Measurements from ENCODE around the gene HEBP2.

DNA sequence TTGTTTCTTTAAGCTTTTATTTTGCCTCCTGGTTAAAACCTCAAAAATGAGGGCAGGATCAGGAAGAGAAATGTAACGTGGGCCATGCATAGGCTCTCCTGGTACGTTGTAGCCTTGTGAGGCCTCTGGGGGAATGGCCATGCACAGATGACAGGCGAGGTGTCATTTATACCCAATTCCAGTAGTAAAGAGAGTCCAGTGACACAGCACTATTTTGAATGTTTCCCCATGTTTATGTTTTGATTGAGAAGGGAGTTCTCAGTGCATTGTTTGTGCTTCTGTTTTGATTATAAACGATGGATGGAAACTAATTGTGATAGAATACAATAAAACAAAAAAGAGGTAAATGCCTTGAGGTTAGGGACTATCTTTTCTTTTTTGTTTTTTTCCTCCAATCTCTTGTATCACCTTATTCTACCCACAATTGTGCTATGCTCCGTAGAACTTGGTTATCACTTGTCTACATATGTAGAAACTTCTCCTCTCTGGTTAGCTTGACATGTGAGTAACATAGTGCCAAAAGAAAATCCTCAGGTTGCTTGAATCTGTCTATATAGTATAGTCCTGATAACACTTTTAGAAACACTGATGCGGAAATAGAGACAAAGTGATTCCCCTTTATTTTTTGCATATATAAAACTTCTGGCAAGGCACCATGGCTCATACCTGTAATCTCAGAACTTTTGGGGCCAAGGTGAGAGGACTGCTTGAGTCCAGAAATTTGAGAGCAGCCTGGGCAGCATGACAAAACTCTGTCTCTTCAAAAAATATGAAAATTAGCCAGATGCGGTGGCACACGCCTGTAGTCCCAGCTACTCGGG, 33.2 kb upstream of the HEBP2 start:
- TF ChIP-seq, protein P1, sequence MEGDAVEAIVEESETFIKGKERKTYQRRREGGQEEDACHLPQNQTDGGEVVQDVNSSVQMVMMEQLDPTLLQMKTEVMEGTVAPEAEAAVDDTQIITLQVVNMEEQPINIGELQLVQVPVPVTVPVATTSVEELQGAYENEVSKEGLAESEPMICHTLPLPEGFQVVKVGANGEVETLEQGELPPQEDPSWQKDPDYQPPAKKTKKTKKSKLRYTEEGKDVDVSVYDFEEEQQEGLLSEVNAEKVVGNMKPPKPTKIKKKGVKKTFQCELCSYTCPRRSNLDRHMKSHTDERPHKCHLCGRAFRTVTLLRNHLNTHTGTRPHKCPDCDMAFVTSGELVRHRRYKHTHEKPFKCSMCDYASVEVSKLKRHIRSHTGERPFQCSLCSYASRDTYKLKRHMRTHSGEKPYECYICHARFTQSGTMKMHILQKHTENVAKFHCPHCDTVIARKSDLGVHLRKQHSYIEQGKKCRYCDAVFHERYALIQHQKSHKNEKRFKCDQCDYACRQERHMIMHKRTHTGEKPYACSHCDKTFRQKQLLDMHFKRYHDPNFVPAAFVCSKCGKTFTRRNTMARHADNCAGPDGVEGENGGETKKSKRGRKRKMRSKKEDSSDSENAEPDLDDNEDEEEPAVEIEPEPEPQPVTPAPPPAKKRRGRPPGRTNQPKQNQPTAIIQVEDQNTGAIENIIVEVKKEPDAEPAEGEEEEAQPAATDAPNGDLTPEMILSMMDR (IDR thresholded peaks at IDR 0.05), result no peak
- no peak for TF ChIP-seq POLR2A (IDR thresholded peaks at IDR 0.05)

All from ovary (tissue), 3 donors.